ENCODE measurements around the gene CCDC157.

GRCh38 chr22:30370641-30371230 is 13.9 kb downstream of the CCDC157 start:
- no peak for TF ChIP-seq POLR2A (IDR thresholded peaks at IDR 0.05)
- no peak for TF ChIP-seq CTCF (IDR thresholded peaks at IDR 0.05)

All from right lobe of liver (tissue), 4 donors.